Measurements from ENCODE around the gene MED8. TPM values are rescaled to one million over a fixed set of nuclear protein-coding genes. Genes with fewer than 3 reads are reported as not detected.

MED8 gene
- total and polyA plus RNA-seq, 2 of the 13 experiments (the other 11 are each of a cell fraction or from before 2014, with no cell fraction given): 16.9 to 77.4 TPM

- ATAC-seq (no peak), FAIRE-seq (no peak), DNase-seq (ENCODE audit: low spot score) (no peak)
- no peak overlapping the region for H3K4me3 ChIP-seq (replicated peaks in 1 of 3; ENCODE audit: insufficient read depth in 1 of 3, low read depth in 2 of 3, low read length in 3 of 3)
- intact Hi-C loops (cut with micrococcal nuclease; ENCODE audit: unreplicated experiment): no loop called here
- in situ Hi-C loops (cut with HindIII; ENCODE audit: extremely low pct_ligation_motif_present, low pct_unique_long_range_greater_than_20kb): no loop called here
- no peak overlapping the region for H3K27ac ChIP-seq (ENCODE audit: extremely low read length, insufficient read depth, low read length)
- H3K27me3 ChIP-seq (ENCODE audit: control insufficient read depth in 1 of 2, insufficient read depth in 2 of 2, low read length in 2 of 2): no peaks in the 10 kb centered on the region
- H3K36me3 ChIP-seq (replicated peaks in 1 of 2; ENCODE audit: control insufficient read depth in 1 of 2, insufficient read depth in 2 of 2, low read length in 2 of 2): peaks cover 14 to 48% of the 10 kb centered on the region in 2 experiments; a peak in 4 of 5 replicates
- POLR2A ChIA-PET: no interaction called here
- no peak for TF ChIP-seq EZH2 (conservative IDR thresholded peaks at IDR 0.05; ENCODE audit: low read depth, low read length)
- TF ChIP-seq MAFG (CRISPR knock-in tag; IDR thresholded peaks at IDR 0.05): no peak
- TF ChIP-seq PRDM15 (CRISPR knock-in tag; IDR thresholded peaks at IDR 0.05): no peak
- H3K9ac ChIP-seq (ENCODE audit: insufficient read depth, low read depth, low read length): no peak overlapping the region
- H3K79me2 ChIP-seq (ENCODE audit: insufficient read depth, low read length): no peaks in the 10 kb centered on the region
- CTCF ChIA-PET (ENCODE audit: low intra/inter-chr PET ratio, low total read pairs): no interaction called here
- WGBS (ENCODE audit: low lambda C conversion rate): 94% methylated on average over 7 of the region's 7 CpGs
- H3K4me1 ChIP-seq (ENCODE audit: insufficient read depth, low read length): no peaks in the 10 kb centered on the region
- no TSS peak for BruUV-seq (replicated peaks)
- no peak overlapping the region for H2AFZ ChIP-seq (ENCODE audit: low read length)
- H3K9me3 ChIP-seq (ENCODE audit: low read length): no peaks in the 10 kb centered on the region
- no peaks in the 10 kb centered on the region for H4K20me1 ChIP-seq (ENCODE audit: insufficient read depth, low read length)
- H3K4me2 ChIP-seq (ENCODE audit: low read depth, low read length): no peak overlapping the region
Observed at GRCh38 chr1:43434256-43434655, 44.7 kb upstream of the MED8 start.

GRCh38 chr1:43432907-43433306 is 43.3 kb upstream of the MED8 start:
- no peak for ATAC-seq
- intact Hi-C loops (cut with micrococcal nuclease; ENCODE audit: unreplicated experiment) (no loop called here), in situ Hi-C loops (cut with HindIII; ENCODE audit: extremely low pct_ligation_motif_present, low pct_unique_long_range_greater_than_20kb) (no loop called here)
- Histone ChIP-seq H3K4me1 (ENCODE audit: insufficient read depth, low read length) (no peaks in the 10 kb centered on the region), H3K36me3 (replicated peaks in 1 of 2; ENCODE audit: control insufficient read depth in 1 of 2, insufficient read depth in 2 of 2, low read length in 2 of 2) (peaks cover 14 to 59% of the 10 kb centered on the region in 2 experiments), H3K9me3 (ENCODE audit: low read length) (no peaks in the 10 kb centered on the region), H2AFZ (ENCODE audit: low read length) (no peak overlapping the region), H4K20me1 (ENCODE audit: insufficient read depth, low read length) (no peaks in the 10 kb centered on the region), H3K27ac (ENCODE audit: extremely low read length, insufficient read depth, low read length) (no peak overlapping the region), H3K9ac (ENCODE audit: insufficient read depth, low read depth, low read length) (no peak overlapping the region), H3K4me3 (replicated peaks in 1 of 3; ENCODE audit: insufficient read depth in 1 of 3, low read depth in 2 of 3, low read length in 3 of 3) (no peak overlapping the region), H3K27me3 (ENCODE audit: control insufficient read depth in 1 of 2, insufficient read depth in 2 of 2, low read length in 2 of 2) (no peaks in the 10 kb centered on the region), H3K79me2 (ENCODE audit: insufficient read depth, low read length) (no peaks in the 10 kb centered on the region), H3K4me2 (ENCODE audit: low read depth, low read length) (no peak overlapping the region)
- no CpG with 5 or more reads among the region's 5 CpGs for WGBS (ENCODE audit: low lambda C conversion rate)
- ChIA-PET CTCF (ENCODE audit: low intra/inter-chr PET ratio, low total read pairs) (no interaction called here), POLR2A (no interaction called here)
- DNase-seq (ENCODE audit: low spot score): no peak
- no peak for FAIRE-seq
- TF ChIP-seq NCOA1 (CRISPR knock-in tag; IDR thresholded peaks at IDR 0.05): no peak
- TF ChIP-seq MATR3 (CRISPR knock-in tag; IDR thresholded peaks at IDR 0.05): no peak
- TF ChIP-seq PAXIP1 (CRISPR knock-in tag; conservative IDR thresholded peaks at IDR 0.05): no peak
- no peak for TF ChIP-seq ZKSCAN5 (CRISPR knock-in tag; IDR thresholded peaks at IDR 0.05)
- no peak for TF ChIP-seq CREM (IDR thresholded peaks at IDR 0.05)
- TF ChIP-seq CREM (CRISPR knock-in tag; IDR thresholded peaks at IDR 0.05): no peak
- TF ChIP-seq ZNF570 (CRISPR knock-in tag; IDR thresholded peaks at IDR 0.05; ENCODE audit: borderline replicate concordance): no peak
- TF ChIP-seq BATF2 (CRISPR knock-in tag; IDR thresholded peaks at IDR 0.05): no peak
- TF ChIP-seq IRX3 (CRISPR knock-in tag; IDR thresholded peaks at IDR 0.05; ENCODE audit: borderline replicate concordance, low read depth): no peak
- no TSS peak for BruUV-seq (replicated peaks)

Data from HepG2 (cell line).